Measurements from ENCODE around the gene AADACL3. TPM values are rescaled to one million over a fixed set of nuclear protein-coding genes. Genes with fewer than 3 reads are reported as not detected.

The AADACL3 gene
- total RNA-seq, 4 donors from 2014 or later = not detected

DNA sequence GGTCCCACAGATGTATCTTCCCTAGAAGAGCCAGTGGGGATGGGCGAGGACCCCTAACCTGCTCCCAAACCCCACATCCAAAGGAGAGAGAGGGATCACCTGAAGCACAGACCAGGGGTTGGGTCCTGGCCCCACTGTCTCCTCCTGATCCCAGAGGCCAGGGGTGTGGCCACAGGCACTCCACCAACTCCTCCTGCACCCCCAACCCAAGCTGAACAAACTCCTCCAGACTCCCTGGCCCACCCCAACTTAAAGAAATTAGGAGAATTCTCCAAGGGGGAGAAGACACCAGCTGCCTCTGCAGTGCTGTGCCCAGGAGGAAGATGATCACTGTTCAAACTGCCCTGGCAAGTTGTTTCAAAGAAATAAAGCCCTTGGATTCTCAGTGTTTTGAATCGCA lies 53.1 kb downstream of the AADACL3 start:
- no peak for TF ChIP-seq POLR2A (IDR thresholded peaks at IDR 0.05)
- TF ChIP-seq POLR2AphosphoS5 (IDR thresholded peaks at IDR 0.05) = no peak
- TF ChIP-seq, protein P1, sequence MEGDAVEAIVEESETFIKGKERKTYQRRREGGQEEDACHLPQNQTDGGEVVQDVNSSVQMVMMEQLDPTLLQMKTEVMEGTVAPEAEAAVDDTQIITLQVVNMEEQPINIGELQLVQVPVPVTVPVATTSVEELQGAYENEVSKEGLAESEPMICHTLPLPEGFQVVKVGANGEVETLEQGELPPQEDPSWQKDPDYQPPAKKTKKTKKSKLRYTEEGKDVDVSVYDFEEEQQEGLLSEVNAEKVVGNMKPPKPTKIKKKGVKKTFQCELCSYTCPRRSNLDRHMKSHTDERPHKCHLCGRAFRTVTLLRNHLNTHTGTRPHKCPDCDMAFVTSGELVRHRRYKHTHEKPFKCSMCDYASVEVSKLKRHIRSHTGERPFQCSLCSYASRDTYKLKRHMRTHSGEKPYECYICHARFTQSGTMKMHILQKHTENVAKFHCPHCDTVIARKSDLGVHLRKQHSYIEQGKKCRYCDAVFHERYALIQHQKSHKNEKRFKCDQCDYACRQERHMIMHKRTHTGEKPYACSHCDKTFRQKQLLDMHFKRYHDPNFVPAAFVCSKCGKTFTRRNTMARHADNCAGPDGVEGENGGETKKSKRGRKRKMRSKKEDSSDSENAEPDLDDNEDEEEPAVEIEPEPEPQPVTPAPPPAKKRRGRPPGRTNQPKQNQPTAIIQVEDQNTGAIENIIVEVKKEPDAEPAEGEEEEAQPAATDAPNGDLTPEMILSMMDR (IDR thresholded peaks at IDR 0.05) = no peak
- no peak for TF ChIP-seq EP300 (IDR thresholded peaks at IDR 0.05)
- H3K9me3 ChIP-seq = peaks cover 0 to 10% (median 0%) of the 10 kb centered on the region in 3 donors
- peaks cover 46% of the 10 kb centered on the region for H3K27me3 ChIP-seq
- H3K4me1 ChIP-seq = no peaks in the 10 kb centered on the region
- H3K4me3 ChIP-seq = no peak overlapping the region
- WGBS, 2 donors (ENCODE audit: low coverage in 1 of 2) = 0 to 21% methylated on average over 1 of the region's 2 CpGs
- no peak for ATAC-seq
- H3K27ac ChIP-seq = no peak overlapping the region
- no peaks in the 10 kb centered on the region for H3K36me3 ChIP-seq

DNA sequence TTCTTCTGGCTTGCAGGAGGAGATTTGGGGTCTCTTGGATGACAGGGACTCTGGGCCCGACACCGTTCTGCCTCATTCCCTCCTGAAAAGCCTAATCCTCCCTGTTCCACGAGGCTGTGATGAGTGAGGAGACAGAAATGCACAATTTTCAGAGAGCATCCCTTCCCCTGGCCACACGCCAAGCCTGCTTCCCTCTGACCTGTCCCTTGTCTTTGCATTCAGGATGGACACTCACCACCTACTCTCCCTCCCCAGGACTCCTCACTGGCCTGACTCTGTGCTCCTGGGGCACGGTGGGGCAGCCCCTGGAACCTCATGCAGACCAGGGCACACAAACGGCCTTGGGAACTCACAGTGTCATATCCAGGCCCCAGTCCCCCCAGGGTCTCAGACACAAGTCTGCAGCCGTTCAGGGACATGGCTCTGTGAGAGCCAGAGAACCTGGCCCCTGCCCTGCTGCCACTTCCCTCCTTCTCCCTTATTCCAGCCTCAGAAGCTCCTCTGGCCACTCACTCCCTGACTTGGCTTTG lies 54.1 kb downstream of the AADACL3 start:
- H3K36me3 ChIP-seq = no peaks in the 10 kb centered on the region
- H3K4me1 ChIP-seq = no peaks in the 10 kb centered on the region
- TF ChIP-seq POLR2AphosphoS5 (IDR thresholded peaks at IDR 0.05) (no peak), POLR2A (IDR thresholded peaks at IDR 0.05) (no peak), EP300 (IDR thresholded peaks at IDR 0.05) (no peak)
- TF ChIP-seq, protein P1 (IDR thresholded peaks at IDR 0.05) = no peak
- no peak overlapping the region for H3K27ac ChIP-seq
- peaks cover 0 to 10% (median 0%) of the 10 kb centered on the region in 3 donors for H3K9me3 ChIP-seq
- WGBS, 2 donors (ENCODE audit: low coverage in 1 of 2) = 32 to 37% methylated on average over 2 to 5 of the region's 7 CpGs
- H3K4me3 ChIP-seq = no peak overlapping the region
- peaks cover 50% of the 10 kb centered on the region for H3K27me3 ChIP-seq
- no peak for ATAC-seq

DNA sequence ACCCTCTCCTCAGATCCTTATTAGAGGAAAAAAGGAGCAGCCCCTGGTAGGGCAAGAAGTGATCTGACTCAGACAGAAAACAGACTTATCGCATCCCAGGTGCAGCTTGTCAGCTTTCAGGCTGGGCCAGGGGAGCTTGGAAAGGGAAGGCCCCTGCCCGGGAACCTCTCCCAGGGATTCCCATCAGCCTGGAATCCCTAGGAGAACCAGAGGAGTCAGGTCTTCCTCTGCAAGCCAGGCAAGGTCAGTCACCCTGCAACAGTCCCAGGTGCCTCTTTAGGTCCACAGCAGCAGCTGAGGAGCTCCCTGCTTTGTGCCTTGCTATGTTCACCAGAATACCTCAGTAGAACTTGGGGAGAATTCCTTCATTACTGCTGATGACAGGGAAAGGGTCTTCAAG lies 54.7 kb downstream of the AADACL3 start:
- peaks cover 0 to 10% (median 0%) of the 10 kb centered on the region in 3 donors for H3K9me3 ChIP-seq
- no peak for ATAC-seq
- TF ChIP-seq POLR2A (IDR thresholded peaks at IDR 0.05) = no peak
- no peak for TF ChIP-seq POLR2AphosphoS5 (IDR thresholded peaks at IDR 0.05)
- TF ChIP-seq EP300 (IDR thresholded peaks at IDR 0.05) = no peak
- TF ChIP-seq, protein P1 (IDR thresholded peaks at IDR 0.05) = no peak
- peaks cover 56% of the 10 kb centered on the region for H3K27me3 ChIP-seq
- no peak overlapping the region for H3K27ac ChIP-seq
- no peak overlapping the region for H3K4me3 ChIP-seq
- no CpG with 5 or more reads among the region's 2 CpGs for WGBS, 2 donors (ENCODE audit: low coverage in 1 of 2)
- no peaks in the 10 kb centered on the region for H3K4me1 ChIP-seq
- no peaks in the 10 kb centered on the region for H3K36me3 ChIP-seq

DNA sequence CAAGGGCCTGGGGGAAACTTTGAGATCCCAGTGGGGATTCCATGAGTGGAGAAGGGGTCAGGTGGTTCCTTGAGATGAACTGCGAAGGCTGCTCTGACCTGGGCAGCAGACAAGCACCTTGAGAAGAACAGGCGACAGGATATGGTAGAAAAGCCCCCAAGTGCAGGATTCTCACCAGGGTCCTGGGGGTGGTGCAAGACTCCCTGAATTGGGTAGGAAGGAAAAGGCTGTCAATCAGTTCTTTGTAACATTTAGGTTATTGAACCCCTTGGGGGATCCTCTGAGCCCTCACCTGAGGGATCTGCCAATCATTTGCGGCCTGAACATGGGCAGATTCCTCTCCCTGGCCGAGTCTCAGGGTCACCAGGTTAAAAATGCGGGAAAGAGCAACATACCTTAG lies 55.3 kb downstream of the AADACL3 start:
- no peak for ATAC-seq
- Histone ChIP-seq H3K9me3 (peaks cover 0 to 10% (median 0%) of the 10 kb centered on the region in 3 donors), H3K4me1 (no peaks in the 10 kb centered on the region), H3K27ac (no peak overlapping the region), H3K4me3 (no peak overlapping the region), H3K36me3 (no peaks in the 10 kb centered on the region), H3K27me3 (peaks cover 61% of the 10 kb centered on the region)
- WGBS, 2 donors (ENCODE audit: low coverage in 1 of 2) = 70 to 73% methylated on average over 2 to 3 of the region's 5 CpGs
- TF ChIP-seq, protein P1 (IDR thresholded peaks at IDR 0.05) = no peak
- TF ChIP-seq EP300 (IDR thresholded peaks at IDR 0.05) (no peak), POLR2A (IDR thresholded peaks at IDR 0.05) (no peak), POLR2AphosphoS5 (IDR thresholded peaks at IDR 0.05) (no peak)

DNA sequence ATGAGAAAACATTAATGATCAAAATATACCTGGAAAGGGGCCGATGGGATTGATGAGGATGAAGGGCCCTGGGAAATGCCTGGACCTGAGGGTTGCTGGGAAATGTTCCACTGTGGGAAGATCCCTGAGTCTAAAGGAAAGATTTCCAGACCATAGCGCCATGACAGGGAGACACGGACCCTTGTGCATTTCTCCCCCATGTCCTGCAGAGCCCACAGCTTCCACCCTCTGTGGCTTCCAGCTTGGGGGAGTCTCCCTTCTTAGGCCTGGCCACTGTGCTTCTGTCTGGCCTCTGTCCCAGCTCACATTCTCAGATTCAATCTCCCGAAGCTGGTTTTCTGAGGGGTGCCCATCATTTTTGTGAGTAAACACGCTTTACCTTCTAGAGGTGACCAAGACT lies 56.6 kb downstream of the AADACL3 start:
- Histone ChIP-seq H3K4me1 (no peaks in the 10 kb centered on the region), H3K4me3 (no peak overlapping the region), H3K27ac (no peak overlapping the region), H3K36me3 (no peaks in the 10 kb centered on the region), H3K27me3 (peaks cover 58% of the 10 kb centered on the region), H3K9me3 (peaks cover 0 to 3% (median 0%) of the 10 kb centered on the region in 3 donors)
- WGBS, 2 donors (ENCODE audit: low coverage in 1 of 2) = 67 to 82% methylated on average over 5 of the region's 5 CpGs
- TF ChIP-seq, protein P1 (IDR thresholded peaks at IDR 0.05) = no peak
- TF ChIP-seq POLR2A (IDR thresholded peaks at IDR 0.05) (no peak), EP300 (IDR thresholded peaks at IDR 0.05) (no peak), POLR2AphosphoS5 (IDR thresholded peaks at IDR 0.05) (no peak)
- ATAC-seq = no peak

Measured in gastroesophageal sphincter (tissue), 4 donors.